ENCODE results near the gene BEST1.

- TF ChIP-seq EP300 (IDR thresholded peaks at IDR 0.05; ENCODE audit: borderline replicate concordance) (no peak), YY1 (IDR thresholded peaks at IDR 0.05; ENCODE audit: low read depth) (no peak), REST (IDR thresholded peaks at IDR 0.05; ENCODE audit: low read depth) (no peak), CEBPB (IDR thresholded peaks at IDR 0.05) (no peak), CREB1 (IDR thresholded peaks at IDR 0.05; ENCODE audit: low read depth) (no peak), TAF1 (IDR thresholded peaks at IDR 0.05; ENCODE audit: low read depth) (no peak), MAX (IDR thresholded peaks at IDR 0.05) (no peak), ZBTB7A (IDR thresholded peaks at IDR 0.05; ENCODE audit: low read depth) (no peak), FOXM1 (IDR thresholded peaks at IDR 0.05; ENCODE audit: borderline replicate concordance, low read depth) (no peak), EGR1 (IDR thresholded peaks at IDR 0.05) (no peak)
Measured at GRCh38 chr11:61952882-61953281, 2.7 kb downstream of the BEST1 start.
